Omental fat pad (tissue), 4 donors: ENCODE measurements around the gene CYBC1. TPM values are rescaled to one million over a fixed set of nuclear protein-coding genes. Genes with fewer than 3 reads are reported as not detected.

ENCODE experiments used
- ATAC-seq: fragments of 150-250 bp; one replicate; pipeline ENCODE4 v1.9.1; 2016; ENCODE audit warnings: mild to moderate bottlenecking, moderate library complexity; ENCODE audit not compliant: low FRiP score
- DNase-seq: peaks from one replicate; pipeline ENCODE4 v3.0.0-alpha.2; 2019; ENCODE audit warnings: low spot score
- total RNA-seq, 4 donors: library from RNA; depleted of rRNA; stranded (reverse); fragments of >200 nt; gene quantifications; one replicate each; pipeline ENCODE4 v1.1.0, GENCODE V29; 2016
- TF ChIP-seq, protein P1 (sequence below), 3 donors: fragments of 450-650 bp; IDR thresholded peaks; one replicate each; pipeline ENCODE4 v1.5.1; 2016 to 2017; ENCODE audit warnings: antibody characterized with exemption in 3 of 3, mild to moderate bottlenecking in 3 of 3, moderate library complexity in 2 of 3

Gene CYBC1
- total RNA-seq, 4 donors from 2014 or later: 43.8 to 74.6 (median 68.4) TPM

DNA sequence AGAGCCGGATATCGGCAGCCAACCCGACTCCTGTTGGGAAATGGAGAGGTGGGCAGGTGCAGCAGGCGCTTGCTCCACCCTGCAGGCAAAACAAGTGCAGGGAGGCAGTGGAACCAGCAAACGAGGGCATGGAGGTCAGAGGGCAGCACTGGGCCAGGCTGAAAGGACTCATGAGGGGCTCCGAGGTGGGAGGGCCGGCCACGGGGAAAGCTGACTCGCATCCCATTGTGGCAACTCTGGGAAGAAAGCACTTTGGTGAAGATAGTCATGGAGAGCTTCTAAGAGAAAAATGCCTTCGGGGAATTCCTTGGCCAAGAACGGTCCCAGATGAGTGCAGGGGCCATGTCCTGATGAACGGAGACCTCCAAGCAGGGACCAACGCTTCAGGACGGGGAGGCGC is 4.4 kb downstream of the CYBC1 start:
- DNase-seq (no peak), ATAC-seq (no peak)

DNA sequence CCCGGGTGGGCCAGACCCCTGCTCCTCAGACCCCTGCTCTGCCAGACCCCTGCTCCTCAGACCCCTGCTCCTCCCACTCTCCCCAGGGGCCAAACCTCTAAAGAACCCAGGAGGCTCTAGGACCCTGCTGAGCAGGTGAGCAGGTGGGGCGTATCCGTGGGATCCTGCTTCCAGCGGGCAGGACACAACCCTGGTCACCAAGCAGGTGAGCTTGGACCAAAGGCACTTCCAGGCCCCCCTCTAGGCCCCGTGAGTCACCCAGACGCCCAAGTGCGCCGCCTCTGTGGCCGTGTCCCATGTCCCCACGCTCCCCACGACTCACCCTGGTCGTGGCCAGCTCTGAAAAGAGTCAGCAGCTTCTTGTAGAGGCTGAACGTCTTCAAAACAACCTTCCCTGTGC is 5.0 kb downstream of the CYBC1 start:
- ATAC-seq (no peak), DNase-seq (no peak)
- TF ChIP-seq, protein P1, sequence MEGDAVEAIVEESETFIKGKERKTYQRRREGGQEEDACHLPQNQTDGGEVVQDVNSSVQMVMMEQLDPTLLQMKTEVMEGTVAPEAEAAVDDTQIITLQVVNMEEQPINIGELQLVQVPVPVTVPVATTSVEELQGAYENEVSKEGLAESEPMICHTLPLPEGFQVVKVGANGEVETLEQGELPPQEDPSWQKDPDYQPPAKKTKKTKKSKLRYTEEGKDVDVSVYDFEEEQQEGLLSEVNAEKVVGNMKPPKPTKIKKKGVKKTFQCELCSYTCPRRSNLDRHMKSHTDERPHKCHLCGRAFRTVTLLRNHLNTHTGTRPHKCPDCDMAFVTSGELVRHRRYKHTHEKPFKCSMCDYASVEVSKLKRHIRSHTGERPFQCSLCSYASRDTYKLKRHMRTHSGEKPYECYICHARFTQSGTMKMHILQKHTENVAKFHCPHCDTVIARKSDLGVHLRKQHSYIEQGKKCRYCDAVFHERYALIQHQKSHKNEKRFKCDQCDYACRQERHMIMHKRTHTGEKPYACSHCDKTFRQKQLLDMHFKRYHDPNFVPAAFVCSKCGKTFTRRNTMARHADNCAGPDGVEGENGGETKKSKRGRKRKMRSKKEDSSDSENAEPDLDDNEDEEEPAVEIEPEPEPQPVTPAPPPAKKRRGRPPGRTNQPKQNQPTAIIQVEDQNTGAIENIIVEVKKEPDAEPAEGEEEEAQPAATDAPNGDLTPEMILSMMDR (IDR thresholded peaks at IDR 0.05): no peak

More for the DNA sequence above, 4.4 kb downstream of the CYBC1 start:
- TF ChIP-seq, protein P1 (IDR thresholded peaks at IDR 0.05): no peak

DNA sequence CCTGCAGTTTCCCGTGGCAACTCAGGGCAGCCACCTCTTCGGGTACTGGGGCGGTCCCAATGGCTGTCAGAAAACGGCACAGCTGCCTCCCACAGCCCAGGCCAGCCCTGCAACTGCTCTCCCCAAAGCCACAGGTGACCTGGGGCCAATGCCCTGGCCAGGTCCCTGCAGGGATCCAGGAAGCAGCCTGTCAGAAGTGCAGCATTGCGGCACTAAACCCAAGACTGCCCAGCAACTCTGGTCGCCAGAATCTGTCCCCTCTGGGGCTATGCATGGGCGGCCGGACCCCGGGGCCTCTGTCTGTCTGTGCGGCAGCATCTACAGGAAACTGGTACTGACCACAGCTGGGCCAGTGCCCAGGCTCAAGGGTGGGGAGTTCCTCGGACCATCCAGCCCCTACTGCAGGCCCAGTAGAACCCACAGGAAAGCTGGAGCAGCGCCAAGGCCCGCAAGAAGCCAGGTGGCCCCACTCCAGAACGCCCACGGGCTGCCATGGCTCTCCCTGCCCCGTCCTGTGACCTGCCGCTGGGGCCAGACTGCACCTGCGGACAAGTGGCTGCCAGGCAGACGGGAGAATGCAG is 5.5 kb downstream of the CYBC1 start:
- ATAC-seq: no peak
- TF ChIP-seq, protein P1 (IDR thresholded peaks at IDR 0.05): no peak
- no peak for DNase-seq

DNA sequence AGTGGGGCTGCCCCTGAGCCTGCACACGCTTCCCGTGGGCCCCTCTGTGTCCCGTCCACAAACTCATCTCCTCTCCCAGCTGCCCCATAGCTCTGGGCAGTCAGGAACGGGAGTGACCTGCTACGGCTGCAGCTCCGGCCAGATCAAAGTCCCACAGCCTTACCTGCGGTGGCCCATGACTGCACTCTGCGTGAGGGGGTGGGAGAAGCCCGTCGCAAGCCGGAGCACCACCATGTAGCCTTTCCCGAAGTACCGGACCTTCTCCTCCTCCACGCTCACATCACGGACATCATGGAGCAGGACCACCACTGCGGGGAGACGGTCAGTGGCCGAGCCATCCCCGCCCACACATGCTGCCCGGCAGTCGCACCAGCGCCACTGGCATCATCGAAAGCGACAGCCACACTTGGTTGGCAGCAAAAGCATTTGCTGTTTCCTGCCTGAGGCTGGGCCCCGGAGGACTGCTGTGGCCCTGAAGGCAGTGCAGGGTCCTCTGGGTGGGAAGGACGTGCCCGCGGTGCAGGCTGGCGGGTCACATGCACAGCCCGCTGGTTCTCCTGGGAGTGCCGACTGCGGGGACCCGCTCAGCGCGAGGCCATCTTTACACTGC is 6.2 kb downstream of the CYBC1 start:
- no peak for DNase-seq
- ATAC-seq: no peak
- TF ChIP-seq, protein P1 (IDR thresholded peaks at IDR 0.05): no peak

DNA sequence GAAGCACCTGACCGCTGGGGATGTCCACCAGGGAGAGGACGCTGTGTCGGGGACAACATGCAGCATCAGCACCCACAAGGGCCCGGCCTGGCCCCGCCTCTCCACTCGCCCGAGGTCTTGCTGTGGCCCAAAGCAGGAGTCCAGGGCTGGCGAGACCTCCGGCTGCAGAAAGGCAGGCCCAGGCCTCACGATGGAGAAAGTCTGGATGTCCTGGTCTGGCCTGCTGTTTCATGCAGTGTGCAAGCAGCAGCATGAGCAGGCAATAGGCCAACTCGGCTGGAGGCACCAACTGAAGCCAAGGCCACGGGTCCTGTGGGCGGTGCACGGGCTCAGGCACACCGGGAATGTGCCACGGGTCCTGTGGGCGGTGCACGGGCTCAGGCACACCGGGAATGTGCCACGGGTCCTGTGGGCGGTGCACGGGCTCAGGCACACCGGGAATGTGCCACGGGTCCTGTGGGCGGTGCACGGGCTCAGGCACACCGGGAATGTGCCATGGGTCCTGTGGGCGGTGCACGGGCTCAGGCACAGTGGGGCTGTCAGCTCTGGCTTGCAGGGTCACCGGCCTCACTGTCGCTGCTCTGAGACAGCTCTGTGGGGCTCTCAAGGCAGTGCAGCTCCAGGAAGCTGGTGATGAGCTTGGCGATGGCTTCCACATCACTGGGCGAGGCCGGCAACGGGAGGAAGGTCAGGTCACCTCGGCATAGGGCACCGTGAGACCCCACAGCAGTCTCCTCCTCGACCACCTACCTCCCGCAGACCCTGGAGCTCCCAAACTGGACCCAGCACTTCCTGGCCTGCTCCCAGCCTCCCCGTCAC is 6.9 kb downstream of the CYBC1 start:
- TF ChIP-seq, protein P1 (IDR thresholded peaks at IDR 0.05): no peak
- no peak for DNase-seq
- no peak for ATAC-seq

DNA sequence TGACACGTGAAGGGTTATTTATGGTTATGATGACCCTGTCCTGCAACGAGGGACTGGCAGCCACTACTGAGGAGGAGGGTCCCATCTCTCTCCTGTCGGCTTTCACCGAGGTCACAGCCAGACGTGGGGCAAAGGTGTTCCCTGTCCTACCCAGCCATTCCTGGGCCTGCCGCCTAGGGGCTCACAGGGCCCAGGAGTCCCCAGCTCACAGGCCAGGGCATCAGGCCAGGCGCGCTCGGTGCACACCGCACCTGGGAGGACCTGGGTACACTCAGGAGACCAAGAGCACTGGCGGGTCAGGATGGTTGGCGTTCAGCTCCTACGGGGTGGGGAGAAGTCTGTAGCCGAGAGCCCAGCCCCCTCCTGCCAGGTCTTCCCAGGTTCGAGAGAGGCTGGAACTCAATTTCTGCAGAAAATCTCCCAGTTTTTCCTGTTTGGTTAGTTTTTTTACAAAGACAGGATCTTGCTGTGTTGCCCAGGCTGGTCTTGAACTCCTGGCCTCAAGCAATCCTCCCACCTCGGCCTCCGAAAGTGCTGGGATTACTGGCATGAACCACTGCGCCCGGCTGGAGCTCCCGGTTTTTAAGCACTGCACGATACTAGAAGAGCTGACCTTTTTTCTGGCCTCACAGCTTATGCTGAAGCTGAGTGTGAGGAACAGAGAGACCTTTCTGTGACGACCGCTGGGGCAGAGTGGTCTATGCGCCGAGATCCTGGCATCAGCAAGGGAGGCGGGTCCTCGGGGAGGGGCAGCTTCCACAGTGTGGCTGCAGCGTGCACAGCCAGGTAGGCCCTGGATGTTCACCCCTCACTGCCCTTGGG is 7.7 kb downstream of the CYBC1 start:
- DNase-seq (no peak), ATAC-seq (no peak)
- TF ChIP-seq, protein P1 (IDR thresholded peaks at IDR 0.05): no peak
